Muscle of arm (tissue), 12 donors: Measurements from ENCODE around the gene CACNG3. TPM values are rescaled to one million over a fixed set of nuclear protein-coding genes. Genes with fewer than 3 reads are reported as not detected.
"Not testable (repeated sequence)": the region's sequence is repeated elsewhere in the genome, so short reads cannot be mapped to it uniquely, and the experiment has no call there.

ENCODE experiments used
- DNase-seq: peaks from one replicate; pipeline ENCODE4 v3.0.0-alpha.2; 2013
- polyA plus RNA-seq, 12 donors: library from polyadenylated mRNA; unstranded; fragments of 120-200 nt; gene quantifications; one replicate each; pipeline ENCODE4 v1.2.1, GENCODE V29; 2013; ENCODE audit not compliant: insufficient read length in 12 of 12

CACNG3 gene
- polyA plus RNA-seq, 12 donors = not detected

DNA sequence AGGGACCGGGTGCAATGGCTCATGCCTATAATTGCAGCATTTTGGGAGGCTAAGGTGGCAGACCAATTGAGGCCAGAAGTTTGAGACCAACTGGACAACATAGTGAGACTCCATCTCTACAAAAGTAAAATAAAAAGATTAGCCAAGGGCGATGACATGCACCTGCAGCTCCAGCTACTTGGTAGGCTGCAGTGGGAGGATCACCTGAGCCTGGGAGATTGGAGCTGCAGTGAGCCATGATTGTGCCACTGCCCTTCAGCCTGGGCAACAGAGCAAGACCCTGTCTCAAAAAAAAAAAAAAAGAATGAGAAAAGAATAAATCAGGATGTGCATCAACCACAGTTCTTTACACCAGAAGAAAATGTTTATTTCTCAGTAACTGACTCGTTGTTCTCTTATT, 76.0 kb downstream of the CACNG3 start:
- DNase-seq = no peak

- DNase-seq = no peak
Observed at GRCh38 chr16:24332582-24333090, 76.5 kb downstream of the CACNG3 start.

DNA sequence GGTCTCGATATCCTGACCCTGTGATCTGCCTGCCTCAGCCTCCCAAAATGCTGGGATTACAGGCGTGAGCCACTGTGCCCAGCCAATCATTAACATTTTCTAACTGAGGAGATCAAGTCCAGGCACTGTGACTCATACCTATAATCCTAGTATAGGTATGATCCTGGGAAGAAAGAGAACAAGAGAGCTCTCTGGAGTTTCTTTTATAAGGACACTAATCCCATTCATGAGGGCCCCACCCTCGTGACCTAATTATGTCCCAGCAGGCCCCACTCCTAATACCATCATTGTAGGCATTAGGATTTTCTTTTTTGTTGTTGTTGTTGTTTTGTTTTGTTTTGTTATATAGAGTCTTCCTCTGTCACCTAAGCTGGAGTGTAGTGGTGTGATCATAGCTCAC, 80.4 kb downstream of the CACNG3 start:
- no peak for DNase-seq

GRCh38 chr16:24337013-24337412, 80.9 kb downstream of the CACNG3 start:
- DNase-seq = no peak

- not testable (repeated sequence) for DNase-seq
Observed at GRCh38 chr16:24343829-24344228, 87.7 kb downstream of the CACNG3 start.

DNA sequence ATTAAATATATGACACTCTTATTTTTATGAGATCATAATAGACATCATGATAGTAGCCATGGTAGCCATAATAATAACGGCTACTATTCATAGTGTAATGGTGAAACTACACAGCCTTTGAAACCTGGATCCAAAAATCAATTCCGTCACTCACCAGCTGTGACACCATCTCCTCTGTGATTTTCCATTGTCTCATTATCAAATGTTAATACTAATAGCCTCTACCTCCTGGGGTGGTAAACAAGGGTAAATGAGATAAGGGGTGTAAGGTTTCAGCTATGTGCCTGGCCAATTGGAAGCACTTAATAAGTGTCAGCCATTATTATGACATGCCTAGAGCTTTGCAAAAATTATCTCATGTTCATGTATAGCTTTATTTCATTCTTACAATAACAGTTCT, 88.6 kb downstream of the CACNG3 start:
- DNase-seq = no peak

DNA sequence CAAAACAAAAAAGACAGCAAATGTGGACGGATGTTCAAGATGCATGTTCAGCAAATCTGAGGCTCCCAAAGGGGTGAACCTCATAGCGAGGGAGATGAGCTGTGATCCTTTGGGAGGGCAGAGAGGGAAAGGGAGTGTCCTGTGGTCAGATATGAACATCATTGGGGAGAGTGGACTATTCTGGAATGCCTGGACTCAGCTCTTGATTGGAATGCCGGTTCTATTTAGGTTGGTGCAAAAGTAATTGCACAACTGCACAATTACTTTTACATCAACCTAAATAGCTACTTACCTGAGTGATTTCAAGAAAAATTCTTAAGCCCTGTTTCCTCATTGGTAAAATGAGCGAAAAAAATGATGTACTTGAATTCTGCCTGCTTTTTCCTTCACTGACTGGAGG, 89.6 kb downstream of the CACNG3 start:
- DNase-seq = no peak

DNA sequence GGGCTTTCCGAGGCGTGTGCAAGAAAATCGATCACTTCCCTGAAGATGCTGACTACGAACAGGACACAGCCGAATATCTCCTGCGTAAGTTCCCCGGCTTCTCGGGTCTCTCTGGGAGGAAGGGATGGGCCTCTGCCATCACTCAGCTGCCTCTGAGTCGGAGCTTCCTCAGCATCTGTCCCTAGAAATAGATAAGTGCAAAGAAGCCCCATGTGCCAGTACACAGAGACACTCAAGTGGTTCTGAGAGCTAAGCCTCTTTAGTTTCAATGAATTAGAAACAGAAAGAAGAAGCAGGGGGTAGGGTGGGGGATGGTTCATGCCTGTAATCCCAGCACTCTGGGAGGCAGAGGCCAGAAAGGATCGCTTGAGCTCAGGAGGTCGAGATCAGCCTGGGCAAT, 90.6 kb downstream of the CACNG3 start:
- no peak for DNase-seq

DNA sequence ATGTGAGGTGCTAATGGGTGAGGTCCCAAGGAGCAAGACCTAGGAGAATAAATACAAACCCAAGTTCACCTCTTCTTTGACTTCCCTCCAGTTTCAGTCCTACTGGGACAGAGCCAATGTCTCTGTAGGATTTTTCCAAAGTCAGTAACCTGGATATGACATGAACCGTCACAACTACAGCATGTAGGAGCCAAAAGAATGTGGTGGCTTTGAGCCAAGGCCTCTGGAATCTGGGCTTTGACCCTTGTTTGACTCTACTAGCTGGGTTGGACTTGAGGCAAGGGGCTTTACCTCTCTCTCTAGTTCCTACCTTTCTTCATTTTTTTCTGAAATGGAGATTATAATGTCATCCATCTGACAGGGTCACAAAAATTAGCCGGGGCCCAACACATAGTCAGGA, 91.4 kb downstream of the CACNG3 start:
- no peak for DNase-seq

GRCh38 chr16:24348545-24349290, 92.6 kb downstream of the CACNG3 start:
- no peak for DNase-seq

- no peak for DNase-seq
Observed at GRCh38 chr16:24349320-24349719, 93.2 kb downstream of the CACNG3 start.

- no peak for DNase-seq
Observed at GRCh38 chr16:24352746-24353145, 96.6 kb downstream of the CACNG3 start.

DNA sequence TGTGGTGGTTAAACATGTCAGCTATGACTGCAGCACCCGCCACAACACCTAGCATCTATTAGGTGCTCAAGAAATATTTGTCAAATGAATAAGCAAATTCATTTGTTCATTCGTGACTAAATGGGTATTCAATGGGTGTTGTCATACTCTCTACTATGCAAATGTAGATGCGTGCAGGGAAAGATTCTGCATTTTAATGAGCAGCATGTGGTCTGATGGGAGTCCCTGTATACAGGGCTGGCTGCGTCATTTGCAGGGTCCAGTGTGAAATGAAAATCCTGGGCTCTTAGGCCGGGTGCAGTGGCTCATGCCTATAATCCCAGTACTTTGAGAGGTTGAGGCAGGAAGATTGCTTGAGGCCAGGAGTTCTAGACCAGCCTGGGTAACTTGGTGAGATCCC, 97.5 kb downstream of the CACNG3 start:
- DNase-seq = no peak

DNA sequence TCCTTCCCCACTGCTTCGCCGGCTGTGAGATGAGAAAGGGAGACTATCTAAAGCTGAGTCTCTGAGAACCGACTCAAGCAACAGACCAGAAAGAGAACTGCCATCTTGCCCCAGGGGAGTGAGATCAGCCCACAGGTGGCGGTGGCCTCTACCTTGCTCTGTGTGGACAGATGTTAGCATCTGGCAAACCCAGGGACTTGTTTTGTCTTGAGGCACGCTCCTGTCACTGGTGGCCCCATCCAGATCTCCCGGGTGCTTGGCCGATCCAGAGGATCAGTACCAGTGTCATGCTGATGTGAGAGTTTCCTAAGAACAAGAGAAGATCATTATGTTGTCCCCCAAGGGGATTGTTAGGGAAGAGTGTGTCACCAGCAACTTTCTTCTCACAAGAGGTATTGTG, 101.4 kb downstream of the CACNG3 start:
- DNase-seq = no peak

GRCh38 chr16:24358117-24358516, 102.0 kb downstream of the CACNG3 start:
- DNase-seq = no peak

GRCh38 chr16:24359490-24359889, 103.4 kb downstream of the CACNG3 start:
- DNase-seq = no peak

DNA sequence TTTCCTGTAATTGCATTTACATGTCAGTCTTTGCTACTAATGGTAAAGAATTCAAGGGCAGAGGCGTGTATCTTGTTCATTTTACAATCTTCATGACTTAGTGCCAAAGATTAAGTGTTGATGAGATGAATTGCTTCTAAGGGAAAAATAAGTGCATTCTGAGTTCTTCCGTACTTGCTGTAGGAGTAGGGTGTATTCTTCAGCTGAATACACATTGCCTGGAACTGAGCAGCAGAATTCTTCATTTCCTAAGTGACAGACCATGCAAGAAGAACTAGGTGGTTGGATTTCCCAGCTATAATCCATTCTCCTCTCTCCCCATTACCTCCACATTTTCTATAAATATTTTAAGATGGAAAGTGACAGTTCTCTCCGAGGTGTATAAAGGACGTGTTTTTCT, 104.8 kb downstream of the CACNG3 start:
- DNase-seq = no peak

DNA sequence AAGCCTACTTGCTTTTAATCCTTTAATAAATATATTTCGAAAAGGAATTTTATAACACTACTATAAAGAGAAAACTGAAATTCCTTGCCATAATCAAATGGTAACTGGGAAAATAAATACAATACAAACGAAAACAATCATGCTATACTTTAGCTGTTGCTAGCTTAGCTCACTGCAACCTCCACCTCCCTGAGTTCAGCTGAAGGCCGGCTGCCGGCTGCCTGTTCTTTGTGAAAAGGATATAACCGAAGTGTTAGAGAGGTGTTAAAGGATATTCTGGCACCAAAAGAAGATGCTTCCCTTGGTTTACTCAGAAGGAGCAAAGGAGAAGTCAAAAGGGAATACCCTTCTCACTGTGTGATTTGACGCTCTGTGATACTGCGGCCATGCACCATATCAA, 108.5 kb downstream of the CACNG3 start:
- DNase-seq = no peak

- no peak for DNase-seq
Observed at GRCh38 chr16:24367186-24367710, 111.1 kb downstream of the CACNG3 start.

DNA sequence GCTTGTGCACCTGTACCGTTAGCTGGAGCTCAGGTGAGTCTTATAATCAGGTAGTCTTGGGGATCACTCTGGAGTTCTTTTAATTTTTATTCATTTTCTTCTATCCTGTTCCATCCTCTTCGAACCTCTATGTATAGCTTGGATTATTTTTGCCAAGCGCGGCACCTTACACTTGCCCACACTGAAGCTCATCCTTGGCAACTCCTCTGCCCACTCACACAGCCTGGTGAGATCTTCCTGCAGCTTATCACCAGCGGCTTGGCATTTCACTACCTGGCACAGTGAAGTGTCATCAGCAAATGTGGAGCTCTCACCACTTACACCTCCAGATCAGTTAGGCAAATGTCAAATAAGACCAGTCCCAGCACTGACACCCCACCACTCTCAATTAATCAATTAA, 116.7 kb downstream of the CACNG3 start:
- no peak for DNase-seq

DNA sequence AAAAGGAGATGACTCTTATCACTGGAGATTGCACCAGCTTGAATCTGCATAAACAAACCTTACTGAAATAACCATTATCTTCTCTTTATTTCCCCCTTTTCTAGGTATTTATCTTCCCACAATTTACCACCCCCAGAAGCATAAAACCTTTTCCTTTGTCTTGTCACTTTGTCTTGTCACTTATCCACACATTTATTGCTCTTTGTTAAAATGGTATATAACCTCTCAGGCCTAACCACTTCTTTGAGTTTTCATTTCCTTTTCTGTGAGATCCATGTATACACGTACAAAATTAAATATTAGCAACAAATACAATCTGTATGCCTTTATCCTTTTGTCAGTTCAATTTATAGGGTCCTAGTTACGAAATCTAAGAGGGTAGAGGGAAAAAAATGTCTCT, 122.9 kb downstream of the CACNG3 start:
- DNase-seq = no peak

DNA sequence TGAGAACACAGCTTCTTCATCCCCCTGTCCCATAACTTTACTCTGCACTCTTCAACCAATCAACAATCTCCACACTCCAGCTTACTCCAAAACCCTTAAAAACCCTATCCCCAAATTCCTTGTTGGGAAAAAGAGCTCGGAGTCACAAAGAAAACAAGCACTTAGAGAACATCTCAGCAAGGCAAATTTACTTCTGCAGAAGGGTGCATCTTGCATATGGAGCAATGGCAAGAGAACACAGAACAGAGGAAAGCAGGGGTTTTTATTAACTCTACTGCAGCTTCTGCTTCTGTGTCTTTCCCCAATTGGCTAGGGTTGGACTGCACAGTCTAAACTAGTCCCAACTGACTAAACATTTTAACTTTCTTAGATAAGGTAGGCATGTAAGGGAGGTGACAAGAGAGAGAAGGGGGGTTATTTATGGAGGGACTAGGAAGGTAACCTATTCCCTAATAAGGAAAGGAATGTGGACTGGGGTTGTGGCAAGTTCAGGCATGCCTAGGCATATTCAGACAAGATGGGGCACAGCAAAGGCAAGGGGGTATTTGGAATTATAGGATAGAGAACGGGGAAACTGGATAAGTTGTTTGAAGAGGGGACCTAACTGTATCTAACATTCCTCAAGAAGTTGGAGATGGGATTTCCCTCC, 125.5 kb downstream of the CACNG3 start:
- DNase-seq = no peak

DNA sequence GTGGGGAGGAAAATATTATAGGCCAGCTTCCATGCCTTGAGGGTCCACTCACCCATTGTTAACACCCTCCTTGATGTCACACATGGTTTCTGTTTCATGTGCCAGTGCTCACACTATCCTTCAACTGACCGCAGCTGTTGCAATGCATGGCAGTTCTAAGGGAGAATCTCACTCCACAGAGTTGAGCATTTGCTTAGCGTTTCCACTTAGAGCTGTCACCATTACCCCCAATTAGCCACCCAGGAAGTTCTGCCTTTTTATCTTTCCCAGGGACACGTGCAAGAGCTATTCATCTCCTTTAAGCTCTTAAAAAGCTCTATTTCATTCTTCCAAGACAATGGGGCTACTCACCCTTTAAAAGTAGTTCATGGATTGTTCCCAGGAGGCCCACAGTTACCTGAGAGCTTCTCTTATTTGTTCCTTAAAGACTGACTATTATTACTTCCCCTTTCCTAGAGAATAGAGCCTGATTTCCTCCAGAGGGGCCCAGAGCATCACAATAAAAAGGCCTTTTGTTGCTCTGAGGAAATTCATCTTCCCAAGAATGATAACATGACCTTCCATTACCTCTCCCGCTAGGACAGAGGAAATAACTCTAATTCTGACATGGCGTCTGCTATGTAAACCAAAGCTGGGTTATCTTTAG, 126.8 kb downstream of the CACNG3 start:
- no peak for DNase-seq
